DMS153 (cell line): ENCODE measurements around the gene LYG2.
"Not testable (repeated sequence)": the region's sequence is repeated elsewhere in the genome, so short reads cannot be mapped to it uniquely, and the experiment has no call there.

Source experiments
- DNase-seq: peaks from one replicate; lab custom pipeline; 2025; lab: John Stamatoyannopoulos, UW

Gene LYG2, protein sequence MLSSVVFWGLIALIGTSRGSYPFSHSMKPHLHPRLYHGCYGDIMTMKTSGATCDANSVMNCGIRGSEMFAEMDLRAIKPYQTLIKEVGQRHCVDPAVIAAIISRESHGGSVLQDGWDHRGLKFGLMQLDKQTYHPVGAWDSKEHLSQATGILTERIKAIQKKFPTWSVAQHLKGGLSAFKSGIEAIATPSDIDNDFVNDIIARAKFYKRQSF

DNA sequence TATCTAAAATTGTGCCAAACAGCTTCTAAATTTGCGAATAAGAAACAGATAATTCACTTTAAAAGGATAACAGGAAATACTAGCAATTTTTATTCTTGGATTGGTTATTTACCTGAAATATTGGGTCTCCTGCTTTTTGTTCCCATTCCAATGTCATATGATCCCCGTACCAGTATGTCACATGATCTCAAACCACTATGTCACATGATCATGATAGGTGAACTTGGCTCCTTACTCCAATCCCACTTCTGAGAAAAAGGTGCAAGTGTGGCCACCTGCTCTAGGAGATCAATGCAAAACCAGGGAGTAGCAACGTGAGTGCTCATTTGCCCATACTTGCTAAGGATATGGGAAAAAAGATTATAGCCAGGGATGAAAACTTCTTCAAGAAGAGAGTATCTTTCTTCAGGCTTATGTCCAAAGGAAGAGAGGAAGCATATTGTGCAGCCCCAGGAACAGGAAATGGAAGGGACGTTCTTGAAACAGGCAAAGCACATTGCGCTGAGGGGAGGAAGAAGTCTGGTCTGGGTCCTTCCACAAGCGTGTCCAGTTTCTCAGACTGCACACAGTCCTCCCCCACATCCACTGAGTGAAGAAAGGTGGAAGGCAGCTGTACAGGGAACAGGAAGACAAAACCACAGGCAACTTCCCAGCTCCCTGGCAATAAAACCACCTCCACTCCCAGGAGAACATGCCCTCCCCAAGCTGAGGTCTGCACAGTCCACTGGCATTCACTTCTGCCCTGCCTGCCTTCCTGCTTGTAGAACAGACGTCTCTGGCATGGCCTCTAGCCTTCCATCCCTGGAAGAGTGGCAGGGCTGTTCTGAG lies at the start of gene LYG2:
Gene LYG2, minus strand, starts transcription at position 176 of the 828 bp plus-strand sequence. CDS start 1,406 bp downstream, outside the sequence.
- DNase-seq, result no peak

DNA sequence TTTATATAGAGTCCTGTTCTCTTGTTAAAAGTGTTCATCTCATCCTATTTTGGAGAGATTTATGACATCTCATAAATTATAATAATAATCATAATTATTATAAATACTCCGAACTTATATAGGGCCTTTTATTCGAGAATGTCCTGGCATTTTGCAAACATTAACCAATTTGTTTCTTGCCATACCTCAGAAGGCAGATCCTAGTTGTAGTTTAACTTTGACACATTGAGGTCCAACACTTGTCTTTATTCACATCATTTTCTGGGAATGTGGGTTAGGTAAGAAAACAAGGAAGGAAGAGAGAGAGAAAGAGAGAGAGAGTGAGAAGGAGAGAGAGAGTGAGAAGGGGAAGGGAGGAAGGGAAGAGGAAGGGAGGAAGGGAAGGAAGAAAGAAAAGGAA lies 45.6 kb upstream of the LYG2 start, which contains the start of gene LYG1:
Gene LYG1, minus strand, starts transcription at position 101 of the 400 bp plus-strand sequence. CDS start 5,527 bp downstream, outside the sequence.
- DNase-seq, result not testable (repeated sequence)

DNA sequence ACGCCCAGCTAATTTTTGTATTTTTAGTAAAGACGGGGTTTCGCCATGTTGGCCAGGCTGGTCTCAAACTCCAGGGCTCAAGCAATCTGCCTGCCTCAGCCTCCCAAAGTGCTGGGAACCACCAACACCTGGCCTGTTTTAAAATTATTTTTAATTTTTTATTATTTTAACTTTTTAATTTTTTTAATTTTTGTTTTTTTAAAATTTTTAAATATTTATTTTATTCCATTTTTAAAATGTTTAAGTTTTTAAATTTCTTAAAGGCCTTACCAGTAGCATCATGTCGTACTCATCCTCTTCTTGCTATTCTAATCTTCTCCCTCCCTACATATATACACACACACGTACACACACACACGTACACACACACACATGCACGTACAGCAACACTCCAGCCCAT lies 44.1 kb upstream of the LYG2 start:
- no peak for DNase-seq

DNA sequence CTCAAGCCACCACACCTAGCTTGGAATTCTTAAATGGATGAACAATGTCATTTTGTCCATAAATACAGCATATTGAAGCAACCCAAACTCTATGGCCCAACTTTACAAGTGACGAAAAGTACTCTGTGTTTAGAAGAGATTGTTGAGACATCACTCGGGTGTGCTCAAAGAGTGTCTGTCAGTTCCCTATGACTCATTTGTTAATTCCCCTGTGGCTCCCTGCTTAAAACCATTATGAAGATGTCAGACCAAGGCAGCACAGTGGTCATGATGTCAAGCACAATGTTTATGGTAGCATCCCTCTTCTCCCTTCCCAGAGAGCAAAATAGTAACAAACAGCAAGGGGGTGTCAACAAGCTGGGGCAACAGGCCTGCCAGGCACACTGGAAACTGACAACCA lies 42.5 kb upstream of the LYG2 start:
- no peak for DNase-seq

DNA sequence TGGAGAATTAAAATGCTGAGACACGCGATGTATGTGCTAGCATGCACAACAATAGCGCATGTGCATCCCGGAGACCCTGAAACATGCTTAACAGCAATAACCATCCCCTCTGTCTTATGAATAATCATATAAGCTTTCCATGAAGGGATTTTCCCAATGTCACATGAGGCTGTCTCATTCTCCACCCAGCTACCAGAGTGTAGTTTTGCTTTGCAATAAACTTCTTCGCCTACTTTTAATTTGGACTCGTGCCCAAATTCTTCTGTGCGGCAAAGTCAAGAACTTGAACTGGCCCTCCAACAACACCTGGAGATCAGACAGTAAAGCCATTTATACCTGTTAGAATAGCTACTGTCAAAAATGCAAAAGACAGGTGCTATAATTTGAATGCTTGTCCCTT lies 30.1 kb upstream of the LYG2 start:
- no peak for DNase-seq

DNA sequence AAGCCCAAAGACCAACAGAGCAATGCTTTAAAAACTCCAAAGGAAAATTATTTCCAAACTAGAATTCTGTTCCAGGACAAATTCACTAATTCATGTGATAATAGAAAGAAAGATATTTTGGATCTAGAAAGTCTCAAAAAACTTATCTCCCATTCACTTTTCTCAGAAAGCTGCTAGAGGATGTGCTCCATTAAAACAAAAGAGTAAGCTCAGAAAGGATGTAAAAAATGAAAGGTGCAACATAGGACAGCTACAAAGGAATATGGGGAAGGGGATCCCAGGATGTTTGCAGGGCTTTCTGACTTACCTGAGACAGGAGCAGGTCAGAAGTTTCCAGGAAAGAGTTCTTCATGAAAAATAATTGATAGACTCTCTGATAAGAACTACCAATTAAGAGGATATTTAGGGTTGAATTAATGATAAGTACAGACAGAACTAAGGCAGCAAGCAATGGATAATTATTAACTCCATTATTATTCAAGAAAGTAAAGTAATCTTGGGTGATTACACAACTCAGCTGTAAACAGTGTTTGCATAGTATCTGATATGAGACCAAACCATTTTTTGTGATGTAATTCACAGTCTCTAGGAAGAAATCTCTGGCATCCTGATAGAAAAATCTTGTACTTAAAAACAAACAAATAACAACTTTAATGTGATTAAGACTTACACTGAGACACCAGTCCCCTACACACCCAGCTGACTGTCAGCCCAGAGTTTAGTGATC lies 24.7 kb upstream of the LYG2 start:
- DNase-seq, result no peak

DNA sequence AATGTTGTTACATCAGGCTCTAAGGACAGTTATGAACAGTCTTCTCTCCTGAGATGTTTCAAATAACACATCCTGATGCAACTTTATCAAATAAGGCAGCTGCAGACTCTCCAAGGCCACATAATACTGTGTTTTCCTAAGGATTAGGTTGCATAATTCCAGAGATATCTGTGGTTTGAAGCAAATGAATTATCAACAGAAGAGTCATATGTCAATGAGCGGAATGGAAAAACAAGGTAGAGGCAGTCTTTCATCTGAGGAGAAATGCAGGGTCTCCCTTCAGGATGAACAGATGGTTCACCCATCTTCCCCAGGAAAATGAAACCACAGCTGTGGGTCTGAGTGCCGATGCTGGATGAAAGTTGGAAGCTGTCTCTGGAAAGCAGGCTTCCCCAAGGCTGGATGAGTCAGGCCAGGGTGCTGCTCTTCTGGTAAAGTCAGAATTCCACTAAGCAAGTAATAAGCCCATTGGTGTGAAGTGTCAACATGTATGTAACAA lies 23.4 kb upstream of the LYG2 start:
- no peak for DNase-seq

DNA sequence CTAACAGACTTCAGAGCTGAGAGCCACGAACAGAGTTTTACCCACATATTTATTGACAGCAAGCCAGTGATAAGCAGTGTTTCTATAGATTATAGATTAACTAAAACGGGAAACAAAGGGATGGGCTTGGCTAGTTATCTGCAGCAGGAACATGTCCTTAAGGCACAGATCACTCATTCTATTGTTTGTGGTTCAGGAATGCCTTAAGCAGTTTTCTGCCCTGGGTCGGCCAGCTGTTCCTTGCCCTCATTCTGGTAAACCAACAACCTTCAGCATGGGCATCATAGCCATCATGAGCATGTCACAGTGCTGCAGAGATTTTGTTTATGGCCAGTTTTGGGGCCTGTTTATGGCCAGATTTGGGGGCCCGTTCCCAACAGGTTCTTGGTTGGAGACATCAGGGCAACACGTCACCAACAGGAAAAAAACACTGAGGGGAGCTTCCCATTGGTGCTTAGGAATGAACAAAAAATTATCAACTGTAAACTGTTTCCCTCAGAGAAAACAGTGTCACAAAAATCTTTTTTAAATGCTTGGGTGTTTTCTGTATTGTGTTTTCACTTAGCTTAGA lies 22.8 kb upstream of the LYG2 start:
- DNase-seq, result not testable (repeated sequence)

DNA sequence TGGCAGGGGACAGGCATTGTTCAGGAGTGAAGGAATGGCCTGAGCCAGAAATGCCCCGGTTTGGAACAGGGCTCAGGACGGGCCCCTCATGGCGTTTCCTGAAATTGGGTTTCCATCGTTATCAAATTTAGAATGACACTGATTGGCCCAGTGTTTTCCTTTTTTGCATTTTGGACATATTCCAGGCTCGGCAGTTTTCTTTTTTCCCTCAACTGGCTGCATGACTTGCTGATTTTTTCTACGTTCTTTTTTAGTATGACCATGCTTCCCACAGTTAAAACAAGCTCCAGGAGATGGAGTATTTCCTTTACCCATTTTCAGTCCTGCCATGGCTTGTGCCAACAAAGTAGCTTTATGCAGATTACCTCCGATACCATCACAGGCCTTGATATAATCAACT lies 20.4 kb upstream of the LYG2 start:
- DNase-seq, result no peak

DNA sequence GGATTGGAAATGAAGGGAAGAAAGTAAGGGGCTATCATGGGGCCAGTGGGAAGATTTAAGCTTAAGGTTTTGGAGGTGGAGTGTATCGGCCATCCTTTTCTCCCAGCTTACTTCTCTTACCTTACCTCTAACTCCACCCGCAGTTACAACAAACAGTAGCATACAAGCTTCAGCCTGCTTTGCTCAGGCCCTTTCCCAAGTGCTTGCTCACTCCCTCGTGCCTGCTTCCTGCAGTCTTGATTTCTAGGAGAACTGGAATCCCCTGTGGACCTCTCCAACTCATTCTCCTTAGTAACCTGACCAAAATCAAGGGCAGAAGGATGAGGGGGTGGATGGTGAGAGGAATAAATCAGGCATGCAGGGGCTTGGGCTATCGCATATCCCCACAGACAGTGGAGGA lies 5.8 kb upstream of the LYG2 start:
- DNase-seq, result no peak

DNA sequence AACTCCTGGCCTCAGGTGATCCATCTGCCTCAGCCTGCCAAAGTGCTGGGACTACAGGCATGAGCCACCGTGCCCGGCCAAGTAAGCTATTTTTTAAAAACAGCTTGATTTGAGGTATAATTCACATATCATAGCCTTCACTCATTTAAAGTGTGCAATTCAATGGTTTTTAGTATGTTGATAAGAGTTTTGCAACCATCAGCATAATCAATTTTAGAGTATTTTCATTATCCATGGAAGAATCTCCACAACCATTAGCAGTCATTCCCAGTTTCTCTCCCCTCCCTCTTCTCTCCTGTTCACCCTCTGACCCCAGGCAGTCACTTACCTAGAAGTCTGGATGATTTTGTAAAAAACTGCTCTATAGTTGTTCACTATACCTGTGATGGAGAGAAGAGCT lies 4.7 kb upstream of the LYG2 start:
- no peak for DNase-seq

DNA sequence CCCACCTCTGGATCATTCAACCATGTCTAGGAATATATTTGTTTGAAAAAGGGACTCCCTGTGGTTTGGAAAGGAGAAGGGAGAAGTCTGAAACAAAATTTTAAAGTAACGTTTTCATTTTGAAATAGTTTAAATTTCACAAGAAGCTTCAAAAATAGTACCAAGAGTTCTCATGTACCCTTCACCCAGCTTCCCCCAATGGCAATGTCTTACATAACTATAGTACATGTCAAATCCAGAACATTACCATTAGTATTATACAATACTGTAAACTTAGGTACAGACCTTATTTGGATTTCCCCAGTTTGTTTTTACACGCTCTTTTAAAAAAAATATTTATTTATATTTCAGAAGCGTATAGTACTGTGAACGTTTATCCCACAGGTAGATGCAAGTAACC lies 4.0 kb upstream of the LYG2 start:
- no peak for DNase-seq

DNA sequence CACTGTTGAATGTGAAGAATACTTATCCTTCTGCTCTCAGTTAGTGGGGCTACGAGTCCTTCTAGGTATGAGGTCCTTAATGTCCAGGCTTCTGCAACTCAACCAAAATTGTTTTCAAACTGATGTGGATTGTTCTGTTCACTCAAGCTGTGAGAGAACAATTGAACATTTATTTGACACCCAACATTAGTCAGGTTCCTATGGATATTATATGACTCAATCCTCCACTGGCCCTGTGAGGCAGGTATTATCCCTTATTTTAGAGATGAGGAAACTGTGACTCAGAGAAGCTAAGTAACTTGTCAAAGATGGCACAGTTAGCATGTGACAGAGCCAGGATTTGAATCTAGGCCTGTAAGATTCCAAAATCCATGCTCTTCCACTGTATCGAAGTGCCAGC lies 1.2 kb upstream of the LYG2 start:
- no peak for DNase-seq

DNA sequence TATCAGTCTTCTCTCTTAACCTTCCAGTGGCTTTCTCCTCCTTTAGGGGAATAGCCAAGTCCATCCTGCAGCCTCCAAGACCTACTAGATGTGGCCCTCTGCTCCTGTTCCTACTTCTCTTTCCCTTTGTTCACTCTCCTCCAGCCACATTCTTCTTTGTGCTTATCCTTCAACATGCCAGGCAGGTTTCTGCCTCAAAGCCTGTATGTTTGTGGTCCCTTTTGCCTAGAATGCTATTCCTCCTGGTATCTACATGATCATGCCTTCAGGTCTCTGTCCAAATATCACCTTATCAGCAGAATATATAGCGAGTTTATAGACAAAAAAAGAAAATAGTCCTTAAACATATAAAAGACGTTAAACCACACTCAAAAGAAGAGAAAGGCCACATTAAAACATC lies 5.5 kb downstream of the LYG2 start:
- DNase-seq, result no peak

DNA sequence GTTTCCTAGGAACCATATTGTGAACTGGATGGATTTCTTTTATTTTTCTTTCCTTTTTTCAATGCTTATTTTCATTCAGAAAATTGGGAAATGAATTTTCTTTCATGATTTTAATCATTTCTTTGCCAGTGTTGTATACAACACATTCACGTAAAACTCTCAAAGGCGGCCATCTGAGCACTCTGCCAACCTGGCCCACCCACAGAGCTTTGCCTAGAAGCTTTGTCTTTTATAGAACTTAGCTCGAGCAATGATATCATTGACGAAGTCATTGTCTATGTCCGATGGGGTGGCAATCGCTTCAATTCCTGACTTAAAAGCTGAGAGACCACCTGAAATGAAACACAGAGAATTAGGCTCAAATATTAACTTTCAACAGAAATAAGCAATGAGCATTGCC lies 13.3 kb downstream of the LYG2 start:
- no peak for DNase-seq

DNA sequence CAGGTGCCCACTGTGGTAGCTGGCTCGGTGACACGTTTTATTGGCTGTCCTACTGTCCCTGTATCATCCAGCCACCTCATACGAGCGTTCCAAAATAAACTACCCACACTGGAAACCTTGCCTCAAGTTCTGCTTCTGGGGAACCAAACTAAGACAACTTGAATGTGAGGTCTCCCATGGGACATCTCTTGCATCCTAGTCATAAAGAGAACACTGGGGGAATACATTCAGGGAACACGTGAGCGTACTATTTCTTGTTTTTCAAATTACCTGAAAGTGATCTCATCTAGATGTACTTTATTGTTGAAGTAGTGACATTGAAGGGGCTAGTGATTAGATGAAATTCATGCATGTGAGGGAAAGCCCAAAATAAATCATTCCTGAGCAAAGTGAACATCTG lies 15.0 kb downstream of the LYG2 start:
- no peak for DNase-seq

DNA sequence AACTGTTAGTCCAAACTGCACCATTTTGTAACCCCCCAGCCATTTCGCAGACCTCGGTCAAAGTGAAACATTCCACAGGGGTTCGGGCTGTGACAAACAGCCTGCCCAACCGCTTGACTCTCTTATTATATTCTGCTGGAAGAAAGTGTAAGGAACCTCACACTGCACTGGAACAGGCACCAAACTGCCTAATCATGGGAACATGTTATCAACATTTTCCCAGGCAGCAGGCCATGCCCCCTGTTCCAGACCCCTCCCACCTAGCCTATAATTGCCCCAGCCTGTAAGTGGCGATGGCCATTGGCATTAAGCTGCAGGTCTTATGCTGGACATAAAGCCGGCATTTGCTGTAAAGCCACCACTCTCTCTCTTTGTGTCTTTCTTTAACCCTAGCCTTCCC lies 16.9 kb downstream of the LYG2 start:
- DNase-seq, result no peak

DNA sequence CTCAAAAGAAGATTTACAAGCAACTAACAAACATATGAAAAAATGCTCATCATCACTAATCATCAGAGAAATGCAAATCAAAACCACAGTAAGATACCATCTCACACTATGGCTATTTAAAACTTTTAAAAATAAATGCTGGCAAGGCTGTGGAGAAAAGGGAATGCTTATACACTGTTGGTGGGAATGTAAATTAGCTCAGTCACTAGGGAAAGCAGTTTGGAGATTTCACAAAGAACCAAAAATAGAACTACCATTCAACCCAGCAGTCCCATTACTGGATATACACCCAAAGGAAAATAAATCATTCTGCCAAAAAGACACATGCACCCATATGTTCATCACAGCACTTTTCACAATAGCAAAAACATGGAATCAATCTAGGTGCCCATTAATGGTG lies 22.3 kb downstream of the LYG2 start:
- DNase-seq, result not testable (repeated sequence)

DNA sequence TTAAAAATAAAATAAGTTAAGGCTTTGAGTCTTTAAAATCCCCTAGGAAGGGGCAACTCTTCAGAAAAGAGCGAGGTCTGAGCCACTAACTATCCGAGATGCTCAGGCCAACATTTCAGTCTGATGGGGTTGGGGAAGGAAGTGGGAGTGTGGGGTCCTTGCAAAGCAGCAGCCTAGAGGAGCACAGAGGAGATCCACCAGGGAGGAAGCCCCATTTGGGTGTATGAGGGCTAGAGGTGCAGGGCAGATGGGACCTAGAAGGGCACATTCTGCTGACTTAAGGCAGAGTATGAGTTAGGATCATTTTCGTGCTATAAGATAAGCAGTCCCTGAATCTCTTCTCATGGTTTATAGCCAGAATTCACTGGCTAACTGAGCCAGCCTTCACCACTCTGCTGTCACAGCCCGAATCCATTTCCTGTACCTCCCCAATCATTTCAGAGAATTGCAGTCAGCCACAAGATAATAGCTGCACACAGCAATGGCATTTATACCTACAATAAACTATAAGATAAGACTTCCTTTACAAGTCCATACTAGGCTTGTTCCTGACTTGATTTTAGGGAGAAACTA lies 37.5 kb downstream of the LYG2 start:
- DNase-seq, result no peak

DNA sequence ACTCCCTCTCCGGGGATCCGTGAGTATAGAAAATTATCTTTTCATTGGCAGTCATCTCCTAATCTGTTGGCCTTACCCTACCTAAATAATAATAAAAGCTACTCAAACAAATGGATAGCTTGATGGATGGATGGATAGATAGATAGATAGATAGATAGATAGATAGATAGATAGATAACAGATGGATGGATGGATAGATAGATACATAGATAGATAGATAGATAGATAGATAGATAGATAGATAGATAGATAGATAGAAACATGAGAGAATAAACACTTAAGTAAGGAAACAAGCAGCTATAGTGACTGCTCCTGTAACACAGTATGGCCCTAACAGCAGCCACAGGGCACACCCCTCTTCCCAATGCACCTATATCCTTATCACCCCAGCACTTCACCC lies 39.4 kb downstream of the LYG2 start:
- DNase-seq, result no peak

DNA sequence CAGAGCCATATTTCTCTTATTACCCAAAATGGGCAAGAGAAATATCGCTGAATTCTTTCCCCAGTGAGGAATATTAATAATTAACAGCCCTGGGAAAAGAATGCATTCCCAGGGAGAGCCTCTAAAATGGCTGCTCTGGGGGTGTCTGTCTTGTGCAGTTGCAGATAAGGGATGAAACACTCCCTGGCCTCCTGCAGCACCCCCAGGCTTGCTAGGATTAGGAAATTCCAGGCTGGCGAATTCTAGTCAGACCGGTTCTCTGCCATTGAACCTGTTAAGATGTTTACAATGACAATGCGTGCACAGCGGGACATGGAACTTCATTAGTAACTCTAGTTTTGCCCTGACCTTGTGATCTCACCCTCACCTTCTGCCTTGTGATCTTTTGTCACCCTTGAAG lies 50.0 kb downstream of the LYG2 start:
- no peak for DNase-seq
